Middle frontal gyrus (tissue), 1 donor: ENCODE measurements around the gene DRC1.
A peak's percentile ranks its signal among the peaks of the same experiment; 100 is the strongest.
"Not testable (repeated sequence)": the region's sequence is repeated elsewhere in the genome, so short reads cannot be mapped to it uniquely, and the experiment has no call there.

Source experiments
- DNase-seq: peaks from one replicate; pipeline ENCODE4 v3.0.0-alpha.2; 2015; ENCODE audit warnings: low spot score; ENCODE audit errors: extremely low spot score

Gene DRC1

GRCh38 chr2:26401739-26402541, at the start of gene DRC1:
TSS of gene DRC1 (plus strand) at chr2:26401920. CDS start at chr2:26401990, 70 bp downstream.
- peak; percentile 40 for DNase-seq

GRCh38 chr2:26352892-26353291, 48.8 kb upstream of the DRC1 start:
- DNase-seq: no peak

- DNase-seq: not testable (repeated sequence)
Observed at GRCh38 chr2:26354469-26354868, 47.3 kb upstream of the DRC1 start.

- no peak for DNase-seq
Observed at GRCh38 chr2:26355038-26355995, 46.4 kb upstream of the DRC1 start.

- no peak for DNase-seq
Observed at GRCh38 chr2:26356111-26356510, 45.6 kb upstream of the DRC1 start.

- no peak for DNase-seq
Observed at GRCh38 chr2:26356771-26357170, 44.9 kb upstream of the DRC1 start.

- no peak for DNase-seq
Observed at GRCh38 chr2:26359886-26360473, 41.7 kb upstream of the DRC1 start.

GRCh38 chr2:26363323-26363722, 38.4 kb upstream of the DRC1 start:
- no peak for DNase-seq

GRCh38 chr2:26363958-26364357, 37.8 kb upstream of the DRC1 start:
- DNase-seq: no peak

GRCh38 chr2:26364669-26365068, 37.1 kb upstream of the DRC1 start:
- no peak for DNase-seq

- DNase-seq: no peak
Observed at GRCh38 chr2:26366957-26367356, 34.8 kb upstream of the DRC1 start.

GRCh38 chr2:26369664-26370063, 32.1 kb upstream of the DRC1 start:
- not testable (repeated sequence) for DNase-seq

GRCh38 chr2:26370909-26371308, 30.8 kb upstream of the DRC1 start:
- not testable (repeated sequence) for DNase-seq

GRCh38 chr2:26376799-26377198, 24.9 kb upstream of the DRC1 start:
- DNase-seq: no peak

- no peak for DNase-seq
Observed at GRCh38 chr2:26380281-26380680, 21.4 kb upstream of the DRC1 start.

GRCh38 chr2:26382564-26382963, 19.2 kb upstream of the DRC1 start:
- no peak for DNase-seq

- no peak for DNase-seq
Observed at GRCh38 chr2:26384183-26384582, 17.5 kb upstream of the DRC1 start.

GRCh38 chr2:26384597-26384996, 17.1 kb upstream of the DRC1 start:
- DNase-seq: no peak

- no peak for DNase-seq
Observed at GRCh38 chr2:26387189-26387588, 14.5 kb upstream of the DRC1 start.

- DNase-seq: no peak
Observed at GRCh38 chr2:26394694-26395093, 7.0 kb upstream of the DRC1 start.

GRCh38 chr2:26395394-26395793, 6.3 kb upstream of the DRC1 start:
- DNase-seq: no peak
